ENCODE data around the gene TAPBP.

DNA sequence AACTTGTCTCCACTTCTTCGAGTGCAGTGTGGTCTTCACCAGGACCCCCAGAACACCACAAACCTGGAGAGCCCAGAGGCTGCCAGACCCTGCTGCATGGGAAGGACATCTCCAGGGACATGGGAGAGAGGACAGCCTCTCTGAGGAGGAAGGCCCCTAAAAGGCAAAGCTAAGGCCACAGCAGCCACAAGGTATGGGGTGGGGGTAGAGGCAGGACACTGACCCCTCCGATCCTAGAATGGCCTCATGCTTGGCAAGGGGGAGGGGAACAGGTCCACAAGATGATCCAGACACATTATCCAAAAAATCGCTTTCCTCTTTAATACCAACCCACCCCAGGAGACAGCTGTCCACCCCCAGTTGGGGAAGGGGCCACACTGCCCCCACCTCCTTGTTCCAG, 35.1 kb downstream of the TAPBP start:
- TF ChIP-seq, protein P1, sequence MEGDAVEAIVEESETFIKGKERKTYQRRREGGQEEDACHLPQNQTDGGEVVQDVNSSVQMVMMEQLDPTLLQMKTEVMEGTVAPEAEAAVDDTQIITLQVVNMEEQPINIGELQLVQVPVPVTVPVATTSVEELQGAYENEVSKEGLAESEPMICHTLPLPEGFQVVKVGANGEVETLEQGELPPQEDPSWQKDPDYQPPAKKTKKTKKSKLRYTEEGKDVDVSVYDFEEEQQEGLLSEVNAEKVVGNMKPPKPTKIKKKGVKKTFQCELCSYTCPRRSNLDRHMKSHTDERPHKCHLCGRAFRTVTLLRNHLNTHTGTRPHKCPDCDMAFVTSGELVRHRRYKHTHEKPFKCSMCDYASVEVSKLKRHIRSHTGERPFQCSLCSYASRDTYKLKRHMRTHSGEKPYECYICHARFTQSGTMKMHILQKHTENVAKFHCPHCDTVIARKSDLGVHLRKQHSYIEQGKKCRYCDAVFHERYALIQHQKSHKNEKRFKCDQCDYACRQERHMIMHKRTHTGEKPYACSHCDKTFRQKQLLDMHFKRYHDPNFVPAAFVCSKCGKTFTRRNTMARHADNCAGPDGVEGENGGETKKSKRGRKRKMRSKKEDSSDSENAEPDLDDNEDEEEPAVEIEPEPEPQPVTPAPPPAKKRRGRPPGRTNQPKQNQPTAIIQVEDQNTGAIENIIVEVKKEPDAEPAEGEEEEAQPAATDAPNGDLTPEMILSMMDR (IDR thresholded peaks at IDR 0.05), result no peak
- TF ChIP-seq EZH2 (IDR thresholded peaks at IDR 0.05), result no peak

Measured in neural progenitor cell (in vitro differentiated cells).